CD14-positive monocyte (primary cell): ENCODE measurements around the gene EXD3. TPM values are rescaled to one million over a fixed set of nuclear protein-coding genes. Genes with fewer than 3 reads are reported as not detected.

Experiments used
- DNase-seq, 3 donors: peaks; one replicate each; pipeline ENCODE4 v3.0.0-alpha.2; 2011 to 2022
- H2AFZ ChIP-seq: 2 replicates; pipeline ENCODE4 v1.6.0; 2012; ENCODE audit warnings: mild to moderate bottlenecking, low read depth, low read length, inconsistent platforms; ENCODE audit not compliant: insufficient read depth, poor library complexity, severe bottlenecking
- H3K27ac ChIP-seq, 2 donors: 1 replicate in 1 of 2; 2 replicates in 1 of 2; pipeline ENCODE4 v1.5.1; 2012 to 2013; ENCODE audit warnings: low read length in 2 of 2, control low read depth in 1 of 2, inconsistent platforms in 1 of 2, low read depth in 1 of 2, mild to moderate bottlenecking in 1 of 2
- H3K27me3 ChIP-seq, 2 donors: one replicate each; pipeline versions ENCODE4 v1.6.0 to v1.6.1; 2011 to 2013; ENCODE audit warnings: low read length in 2 of 2; ENCODE audit not compliant: control insufficient read depth in 2 of 2, insufficient read depth in 2 of 2
- H3K36me3 ChIP-seq, 2 donors: replicated peaks in 1 of 2; 1 replicate in 1 of 2; 2 replicates in 1 of 2; pipeline versions ENCODE4 v1.5.1 to v1.6.1; 2012 to 2013; ENCODE audit warnings: low read length in 2 of 2, control low read depth in 1 of 2, inconsistent platforms in 1 of 2, mild to moderate bottlenecking in 1 of 2; ENCODE audit not compliant: insufficient read depth in 2 of 2, control insufficient read depth in 1 of 2
- H3K4me1 ChIP-seq, 2 donors: 1 replicate in 1 of 2; 2 replicates in 1 of 2; pipeline versions ENCODE4 v1.5.1 to v1.6.1; 2012 to 2013; ENCODE audit warnings: low read length in 2 of 2, control low read depth in 1 of 2, inconsistent platforms in 1 of 2, mild to moderate bottlenecking in 1 of 2, moderate library complexity in 1 of 2; ENCODE audit not compliant: insufficient read depth in 2 of 2, control insufficient read depth in 1 of 2
- H3K4me2 ChIP-seq: replicated peaks from 2 replicates; pipeline ENCODE3; 2012; ENCODE audit warnings: low read length, moderate library complexity, mild to moderate bottlenecking; ENCODE audit not compliant: poor library complexity, severe bottlenecking; ENCODE audit errors: extremely low read depth
- H3K4me3 ChIP-seq, 3 experiments: fragments of 200-600 bp in 1 of 3; sonication (generic) in 1 of 3; replicated peaks in 1 of 3; 1 replicate in 2 of 3; 2 replicates in 1 of 3; pipeline ENCODE4 v1.5.1; 2011 to 2013; ENCODE audit warnings: low read length in 3 of 3, mild to moderate bottlenecking in 3 of 3, control low read depth in 2 of 3, low read depth in 2 of 3, inconsistent platforms in 1 of 3, moderate library complexity in 1 of 3
- H3K79me2 ChIP-seq: 2 replicates; pipeline ENCODE4 v1.6.0; 2012; ENCODE audit warnings: mild to moderate bottlenecking, control low read depth, inconsistent platforms, low read length, moderate library complexity; ENCODE audit not compliant: insufficient read depth
- H3K9ac ChIP-seq: 2 replicates; pipeline ENCODE4 v1.6.0; 2017; ENCODE audit warnings: low read length, mild to moderate bottlenecking; ENCODE audit not compliant: insufficient read depth, poor library complexity, severe bottlenecking
- H3K9me3 ChIP-seq, 2 donors: replicated peaks in 1 of 2; 1 replicate in 1 of 2; 2 replicates in 1 of 2; pipeline versions ENCODE4 v1.5.1 to v1.6.1; 2012 to 2013; ENCODE audit warnings: low read length in 2 of 2, control low read depth in 1 of 2; ENCODE audit not compliant: control insufficient read depth in 1 of 2, insufficient read depth in 1 of 2
- H4K20me1 ChIP-seq: 2 replicates; pipeline ENCODE4 v1.6.0; 2012; ENCODE audit warnings: mild to moderate bottlenecking, low read length, control low read depth, moderate library complexity; ENCODE audit not compliant: insufficient read depth
- H3K27ac Mint-ChIP-seq, 7 donors: one replicate each; pipeline ENCODE4 v1.8.0; 2020; ENCODE audit warnings: mild to moderate bottlenecking in 7 of 7, mixed read lengths in 7 of 7, moderate library complexity in 6 of 7, inconsistent platforms in 2 of 7
- H3K27me3 Mint-ChIP-seq, 3 donors: one replicate each; pipeline ENCODE4 v1.8.0; 2021 to 2022; ENCODE audit warnings: low read depth in 3 of 3, mild to moderate bottlenecking in 3 of 3, mixed read lengths in 3 of 3, moderate library complexity in 3 of 3, inconsistent platforms in 1 of 3
- H3K36me3 Mint-ChIP-seq, 2 donors: one replicate each; pipeline ENCODE4 v1.8.0; 2020; ENCODE audit warnings: mixed read lengths in 2 of 2, inconsistent platforms in 1 of 2, mild to moderate bottlenecking in 1 of 2
- H3K4me1 Mint-ChIP-seq: one replicate; pipeline ENCODE4 v1.8.0; 2020; ENCODE audit warnings: mild to moderate bottlenecking, mixed read lengths
- H3K4me3 Mint-ChIP-seq, 2 donors: one replicate each; pipeline ENCODE4 v1.8.0; 2020; ENCODE audit warnings: mild to moderate bottlenecking in 2 of 2, mixed read lengths in 2 of 2, moderate library complexity in 1 of 2
- H3K9me3 Mint-ChIP-seq, 7 donors: one replicate each; pipeline ENCODE4 v1.8.0; 2020 to 2022; ENCODE audit warnings: mixed read lengths in 7 of 7, mild to moderate bottlenecking in 6 of 7, moderate library complexity in 6 of 7, inconsistent platforms in 2 of 7
- WGBS: methylation state at CpG from one replicate; pipeline ENCODE4 v1.1.5; 2013; ENCODE audit warnings: missing lambda C conversion rate; ENCODE audit not compliant: insufficient coverage; 5-methylcytosine and 5-hydroxymethylcytosine counted together
- intact Hi-C, 2 donors: fragments of 100-400 bp; cut with micrococcal nuclease; formaldehyde crosslinking; loops; one replicate each; pipeline versions ENCODE4 v1.15.0 to v1.15.1; 2023
- polyA plus RNA-seq, 3 donors: library from polyadenylated mRNA; depleted of rRNA in 1 of 3; unstranded in 2 of 3; stranded (reverse) in 1 of 3; fragments of 300-500 nt in 2 of 3; fragments of >200 nt in 1 of 3; fragmentation: Illumina TruSeq in 2 of 3; gene quantifications; 1 replicate in 2 of 3; 2 replicates in 1 of 3; pipeline ENCODE4 v1.2.3, GENCODE V29; 2012 to 2021
- TF ChIP-seq, protein P1 (sequence below): fragments of 200-600 bp; IDR thresholded peaks from one replicate; pipeline ENCODE4 v1.8.0; 2022; ENCODE audit warnings: antibody characterized with exemption, mild to moderate bottlenecking

EXD3 gene
- polyA plus RNA-seq, 3 donors, result 2.0 to 10.8 (median 3.0) TPM

GRCh38 chr9:137390553-137391410 lies 32.2 kb downstream of the EXD3 start:
- Histone ChIP-seq H3K36me3 (peaks cover 5 to 11% of the 10 kb centered on the region in 2 donors), H4K20me1 (no peaks in the 10 kb centered on the region), H3K27me3 (no peaks in the 10 kb centered on the region), H3K9me3 (no peaks in the 10 kb centered on the region), H2AFZ (no peak overlapping the region), H3K4me3 (no peak overlapping the region), H3K9ac (no peak overlapping the region), H3K4me2 (no peak overlapping the region), H3K4me1 (no peaks in the 10 kb centered on the region), H3K27ac (no peak overlapping the region), H3K79me2 (no peaks in the 10 kb centered on the region)
- H3K27me3 Mint-ChIP-seq, result peaks cover 0 to 3% (median 0%) of the 10 kb centered on the region in 3 donors
- intact Hi-C loops, result no loop called here
- peaks cover 4% of the 10 kb centered on the region for H3K4me1 Mint-ChIP-seq
- 92% methylated on average over 30 of the region's 42 CpGs for WGBS
- H3K27ac Mint-ChIP-seq, result peak overlapping the region in 4 of 7 donors; percentile 50 to 85 (median 67)
- no peak overlapping the region for H3K4me3 Mint-ChIP-seq
- no peak for DNase-seq
- peaks cover 2 to 17% of the 10 kb centered on the region in 2 donors for H3K36me3 Mint-ChIP-seq
- H3K9me3 Mint-ChIP-seq, result no peaks in the 10 kb centered on the region
- TF ChIP-seq, protein P1, sequence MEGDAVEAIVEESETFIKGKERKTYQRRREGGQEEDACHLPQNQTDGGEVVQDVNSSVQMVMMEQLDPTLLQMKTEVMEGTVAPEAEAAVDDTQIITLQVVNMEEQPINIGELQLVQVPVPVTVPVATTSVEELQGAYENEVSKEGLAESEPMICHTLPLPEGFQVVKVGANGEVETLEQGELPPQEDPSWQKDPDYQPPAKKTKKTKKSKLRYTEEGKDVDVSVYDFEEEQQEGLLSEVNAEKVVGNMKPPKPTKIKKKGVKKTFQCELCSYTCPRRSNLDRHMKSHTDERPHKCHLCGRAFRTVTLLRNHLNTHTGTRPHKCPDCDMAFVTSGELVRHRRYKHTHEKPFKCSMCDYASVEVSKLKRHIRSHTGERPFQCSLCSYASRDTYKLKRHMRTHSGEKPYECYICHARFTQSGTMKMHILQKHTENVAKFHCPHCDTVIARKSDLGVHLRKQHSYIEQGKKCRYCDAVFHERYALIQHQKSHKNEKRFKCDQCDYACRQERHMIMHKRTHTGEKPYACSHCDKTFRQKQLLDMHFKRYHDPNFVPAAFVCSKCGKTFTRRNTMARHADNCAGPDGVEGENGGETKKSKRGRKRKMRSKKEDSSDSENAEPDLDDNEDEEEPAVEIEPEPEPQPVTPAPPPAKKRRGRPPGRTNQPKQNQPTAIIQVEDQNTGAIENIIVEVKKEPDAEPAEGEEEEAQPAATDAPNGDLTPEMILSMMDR, result no peak

- no peak overlapping the region for H3K4me3 Mint-ChIP-seq
- peak overlapping the region in 1 of 7 donors; percentile 18 for H3K27ac Mint-ChIP-seq
These were observed 33.6 kb downstream of the EXD3 start for GRCh38 chr9:137389428-137389746.

More at GRCh38 chr9:137389428-137389746, 33.6 kb downstream of the EXD3 start:
- Mint-ChIP-seq H3K36me3 (peaks cover 2 to 17% of the 10 kb centered on the region in 2 donors), H3K27me3 (peaks cover 0 to 1% (median 0%) of the 10 kb centered on the region in 3 donors), H3K9me3 (no peaks in the 10 kb centered on the region), H3K4me1 (peaks cover 4% of the 10 kb centered on the region)
- no peaks in the 10 kb centered on the region for H4K20me1 ChIP-seq
- H3K4me3 ChIP-seq, result no peak overlapping the region
- TF ChIP-seq, protein P1, result no peak
- no peak overlapping the region for H2AFZ ChIP-seq
- no peak for DNase-seq
- no peaks in the 10 kb centered on the region for H3K4me1 ChIP-seq
- H3K9ac ChIP-seq, result no peak overlapping the region
- peaks cover 5 to 11% of the 10 kb centered on the region in 2 donors for H3K36me3 ChIP-seq
- no peak overlapping the region for H3K27ac ChIP-seq
- no peak overlapping the region for H3K4me2 ChIP-seq
- intact Hi-C loops, result no loop called here
- H3K79me2 ChIP-seq, result no peaks in the 10 kb centered on the region
- H3K27me3 ChIP-seq, result no peaks in the 10 kb centered on the region
- 94% methylated on average over 12 of the region's 13 CpGs for WGBS
- H3K9me3 ChIP-seq, result no peaks in the 10 kb centered on the region
